Esophagus (tissue), 2 donors: Measurements from ENCODE around the gene C11orf86. TPM values are rescaled to one million over a fixed set of nuclear protein-coding genes. Genes with fewer than 3 reads are reported as not detected.
"Not testable (repeated sequence)": the region's sequence is repeated elsewhere in the genome, so short reads cannot be mapped to it uniquely, and the experiment has no call there.

ENCODE experiments used
- H3K27ac ChIP-seq, 2 donors: one replicate each; pipeline ENCODE4 v1.5.1; 2013; ENCODE audit warnings: low read depth in 2 of 2, mild to moderate bottlenecking in 2 of 2, inconsistent platforms in 1 of 2, low read length in 1 of 2, moderate library complexity in 1 of 2
- H3K27me3 ChIP-seq, 2 donors: one replicate each; pipeline ENCODE4 v1.6.1; 2013; ENCODE audit warnings: low read length in 2 of 2, control low read depth in 1 of 2, mild to moderate bottlenecking in 1 of 2; ENCODE audit not compliant: insufficient read depth in 2 of 2, control insufficient read depth in 1 of 2
- H3K36me3 ChIP-seq, 2 donors: one replicate each; pipeline ENCODE4 v1.6.1; 2013; ENCODE audit warnings: low read length in 1 of 2; ENCODE audit not compliant: control insufficient read depth in 2 of 2, insufficient read depth in 2 of 2
- H3K4me1 ChIP-seq, 2 donors: one replicate each; pipeline ENCODE4 v1.6.1; 2013; ENCODE audit warnings: low read length in 1 of 2; ENCODE audit not compliant: control insufficient read depth in 2 of 2, insufficient read depth in 2 of 2
- H3K4me3 ChIP-seq, 2 donors: one replicate each; pipeline ENCODE4 v1.5.1; 2013; ENCODE audit warnings: low read length in 2 of 2, mild to moderate bottlenecking in 2 of 2, low read depth in 1 of 2, moderate library complexity in 1 of 2
- H3K9me3 ChIP-seq, 2 donors: one replicate each; pipeline ENCODE4 v1.6.1; 2013; ENCODE audit warnings: mild to moderate bottlenecking in 2 of 2, low read depth in 1 of 2, low read length in 1 of 2, moderate library complexity in 1 of 2; ENCODE audit not compliant: control insufficient read depth in 2 of 2, insufficient read depth in 1 of 2
- WGBS, 2 donors: extraction: QIAGEN DNeasy Blood & Tissue Kit; methylation state at CpG; one replicate each; pipeline ENCODE4 v1.1.7; 2013; 5-methylcytosine and 5-hydroxymethylcytosine counted together
- polyA plus RNA-seq, 2 donors: library from polyadenylated mRNA; stranded (reverse); fragments of 200-250 nt; gene quantifications; one replicate each; pipeline ENCODE4 v1.2.3, GENCODE V29; 2013
- donor health status: healthy with polysubstance abuse.
- donor health status: Bipolar disorder and iron deficiency.

Gene C11orf86
- polyA plus RNA-seq, 2 donors: not detected

- Histone ChIP-seq H3K27me3 (no peaks in the 10 kb centered on the region), H3K4me1 (peaks cover 0 to 13% of the 10 kb centered on the region in 2 donors), H3K9me3 (peaks cover 0 to 2% of the 10 kb centered on the region in 2 donors), H3K27ac (no peak overlapping the region), H3K36me3 (no peaks in the 10 kb centered on the region), H3K4me3 (no peak overlapping the region)
- 72 to 76% methylated on average over 7 of the region's 7 CpGs for WGBS, 2 donors
Measured at GRCh38 chr11:66986178-66986545, 11.1 kb downstream of the C11orf86 start.

- Histone ChIP-seq H3K4me1 (peaks cover 0 to 13% of the 10 kb centered on the region in 2 donors), H3K4me3 (no peak overlapping the region), H3K36me3 (no peaks in the 10 kb centered on the region), H3K27me3 (no peaks in the 10 kb centered on the region), H3K9me3 (peaks cover 0 to 2% of the 10 kb centered on the region in 2 donors), H3K27ac (no peak overlapping the region)
- 78 to 80% methylated on average over 6 of the region's 6 CpGs for WGBS, 2 donors
Measured at GRCh38 chr11:66987158-66987620, 12.1 kb downstream of the C11orf86 start.

GRCh38 chr11:66987924-66988637 is 13.0 kb downstream of the C11orf86 start:
- peaks cover 0 to 2% of the 10 kb centered on the region in 2 donors for H3K9me3 ChIP-seq
- H3K27ac ChIP-seq: no peak overlapping the region
- no peaks in the 10 kb centered on the region for H3K27me3 ChIP-seq
- peaks cover 0 to 13% of the 10 kb centered on the region in 2 donors for H3K4me1 ChIP-seq
- H3K4me3 ChIP-seq: no peak overlapping the region
- WGBS, 2 donors: 85 to 88% methylated on average over 13 of the region's 13 CpGs
- no peaks in the 10 kb centered on the region for H3K36me3 ChIP-seq

GRCh38 chr11:66988741-66989140 is 13.6 kb downstream of the C11orf86 start:
- WGBS, 2 donors: 93 to 96% methylated on average over 28 of the region's 28 CpGs
- H3K27me3 ChIP-seq, H3K36me3 ChIP-seq, H3K27ac ChIP-seq, H3K4me3 ChIP-seq, H3K4me1 ChIP-seq, H3K9me3 ChIP-seq: not testable (repeated sequence)

- H3K27ac ChIP-seq, H3K36me3 ChIP-seq: not testable (repeated sequence)
- 74 to 85% methylated on average over 9 of the region's 9 CpGs for WGBS, 2 donors
Measured at GRCh38 chr11:66989360-66989759, 14.3 kb downstream of the C11orf86 start.

GRCh38 chr11:66992041-66992440 is 16.9 kb downstream of the C11orf86 start:
- no peak overlapping the region for H3K4me3 ChIP-seq
- no peaks in the 10 kb centered on the region for H3K36me3 ChIP-seq
- no peaks in the 10 kb centered on the region for H3K9me3 ChIP-seq
- H3K4me1 ChIP-seq: no peaks in the 10 kb centered on the region
- WGBS, 2 donors: 60 to 66% methylated on average over 2 of the region's 2 CpGs
- no peak overlapping the region for H3K27ac ChIP-seq
- H3K27me3 ChIP-seq: no peaks in the 10 kb centered on the region

More at GRCh38 chr11:66989360-66989759, 14.3 kb downstream of the C11orf86 start:
- H3K4me3 ChIP-seq, H3K4me1 ChIP-seq, H3K9me3 ChIP-seq, H3K27me3 ChIP-seq: not testable (repeated sequence)

GRCh38 chr11:66996609-66997273 is 21.6 kb downstream of the C11orf86 start:
- H3K36me3 ChIP-seq: no peaks in the 10 kb centered on the region
- no peak overlapping the region for H3K4me3 ChIP-seq
- no peaks in the 10 kb centered on the region for H3K9me3 ChIP-seq
- no peak overlapping the region for H3K27ac ChIP-seq
- H3K4me1 ChIP-seq: no peaks in the 10 kb centered on the region
- 67 to 68% methylated on average over 8 of the region's 8 CpGs for WGBS, 2 donors
- H3K27me3 ChIP-seq: no peaks in the 10 kb centered on the region

GRCh38 chr11:66999555-66999954 is 24.5 kb downstream of the C11orf86 start:
- H3K4me3 ChIP-seq: no peak overlapping the region

GRCh38 chr11:67001332-67001731 is 26.2 kb downstream of the C11orf86 start:
- Histone ChIP-seq H3K9me3 (no peaks in the 10 kb centered on the region), H3K4me1 (no peaks in the 10 kb centered on the region), H3K27me3 (no peaks in the 10 kb centered on the region), H3K27ac (no peak overlapping the region), H3K4me3 (no peak overlapping the region), H3K36me3 (no peaks in the 10 kb centered on the region)
- 79 to 87% methylated on average over 5 of the region's 5 CpGs for WGBS, 2 donors

More at GRCh38 chr11:66999555-66999954, 24.5 kb downstream of the C11orf86 start:
- Histone ChIP-seq H3K9me3 (no peaks in the 10 kb centered on the region), H3K4me1 (no peaks in the 10 kb centered on the region), H3K27me3 (no peaks in the 10 kb centered on the region), H3K36me3 (no peaks in the 10 kb centered on the region), H3K27ac (no peak overlapping the region)
- WGBS, 2 donors: 88 to 89% methylated on average over 7 of the region's 7 CpGs
